HL-60 (cell line): ENCODE data around the gene GRID1.

Experiments
- POLR2AphosphoS5 ChIP-seq: IDR thresholded peaks from 2 replicates; pipeline ENCODE4 v1.6.1; 2012; ENCODE audit warnings: low read depth
- TF ChIP-seq, protein P1 (sequence below): IDR thresholded peaks from one replicate; pipeline ENCODE4 v1.5.1; 2011; ENCODE audit warnings: low read length, control low read depth, inconsistent platforms; ENCODE audit not compliant: insufficient read depth

DNA sequence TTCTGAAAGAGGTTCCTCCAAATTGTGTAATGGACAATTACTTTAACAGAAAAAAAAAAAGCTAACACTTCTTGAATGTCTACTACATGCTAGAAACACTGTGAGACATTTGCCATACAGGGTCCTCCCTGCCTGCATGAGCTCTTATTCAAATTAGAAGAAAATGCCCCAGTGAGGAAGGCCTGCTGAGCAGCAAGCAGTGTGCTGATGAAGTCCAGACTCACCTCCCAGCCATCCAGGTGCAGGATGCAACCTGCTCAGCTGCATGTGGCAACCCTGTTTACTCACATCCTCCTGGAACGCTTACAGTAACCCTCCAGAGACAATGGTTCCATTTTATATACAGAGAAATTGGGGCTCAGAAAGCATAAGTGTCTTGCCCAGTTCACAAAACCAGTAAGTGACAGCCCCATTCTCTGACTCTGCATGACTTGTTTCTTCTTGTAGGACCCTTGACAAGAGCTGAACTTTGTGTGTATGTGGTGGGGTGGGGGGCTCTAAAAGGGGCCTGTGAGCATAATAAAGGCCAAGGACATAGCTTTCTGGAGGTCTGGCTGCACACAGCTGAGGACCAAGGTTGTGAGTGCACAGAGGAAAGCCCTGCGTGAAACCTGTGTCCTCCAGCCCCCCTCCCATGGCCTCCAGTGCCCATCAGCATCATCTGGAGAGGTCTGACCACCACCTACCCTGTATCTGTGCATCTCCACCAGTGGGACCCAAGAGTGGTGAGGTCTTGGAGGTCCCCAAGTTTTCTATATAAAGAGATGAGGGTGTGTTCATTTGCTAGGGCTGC is 387.8 kb downstream of the GRID1 start:
- TF ChIP-seq, protein P1, sequence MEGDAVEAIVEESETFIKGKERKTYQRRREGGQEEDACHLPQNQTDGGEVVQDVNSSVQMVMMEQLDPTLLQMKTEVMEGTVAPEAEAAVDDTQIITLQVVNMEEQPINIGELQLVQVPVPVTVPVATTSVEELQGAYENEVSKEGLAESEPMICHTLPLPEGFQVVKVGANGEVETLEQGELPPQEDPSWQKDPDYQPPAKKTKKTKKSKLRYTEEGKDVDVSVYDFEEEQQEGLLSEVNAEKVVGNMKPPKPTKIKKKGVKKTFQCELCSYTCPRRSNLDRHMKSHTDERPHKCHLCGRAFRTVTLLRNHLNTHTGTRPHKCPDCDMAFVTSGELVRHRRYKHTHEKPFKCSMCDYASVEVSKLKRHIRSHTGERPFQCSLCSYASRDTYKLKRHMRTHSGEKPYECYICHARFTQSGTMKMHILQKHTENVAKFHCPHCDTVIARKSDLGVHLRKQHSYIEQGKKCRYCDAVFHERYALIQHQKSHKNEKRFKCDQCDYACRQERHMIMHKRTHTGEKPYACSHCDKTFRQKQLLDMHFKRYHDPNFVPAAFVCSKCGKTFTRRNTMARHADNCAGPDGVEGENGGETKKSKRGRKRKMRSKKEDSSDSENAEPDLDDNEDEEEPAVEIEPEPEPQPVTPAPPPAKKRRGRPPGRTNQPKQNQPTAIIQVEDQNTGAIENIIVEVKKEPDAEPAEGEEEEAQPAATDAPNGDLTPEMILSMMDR: no peak
- no peak for TF ChIP-seq POLR2AphosphoS5
